Mucosa of stomach (tissue), 1 donor: ENCODE data around the gene CTRB2.

Experiments
- H3K27me3 ChIP-seq: one replicate; pipeline ENCODE4 v1.7.0; 2013; ENCODE audit warnings: mild to moderate bottlenecking, low read length; ENCODE audit not compliant: control insufficient read depth, insufficient read depth
- H3K36me3 ChIP-seq: one replicate; pipeline ENCODE4 v1.7.0; 2013; ENCODE audit warnings: low read length; ENCODE audit not compliant: control insufficient read depth, insufficient read depth
- H3K4me1 ChIP-seq: one replicate; pipeline ENCODE4 v1.7.0; 2013; ENCODE audit warnings: mild to moderate bottlenecking, low read length; ENCODE audit not compliant: control insufficient read depth, insufficient read depth
- H3K4me3 ChIP-seq: one replicate; pipeline ENCODE4 v1.7.0; 2013; ENCODE audit warnings: low read length
- H3K9ac ChIP-seq: one replicate; pipeline ENCODE4 v1.7.0; 2013; ENCODE audit warnings: mild to moderate bottlenecking, low read length, moderate library complexity
- H3K9me3 ChIP-seq: one replicate; pipeline ENCODE4 v1.7.0; 2013; ENCODE audit warnings: mild to moderate bottlenecking, low read length, moderate library complexity; ENCODE audit not compliant: control insufficient read depth
- donor health status: Pancreatic carcinoma.

Gene CTRB2

DNA sequence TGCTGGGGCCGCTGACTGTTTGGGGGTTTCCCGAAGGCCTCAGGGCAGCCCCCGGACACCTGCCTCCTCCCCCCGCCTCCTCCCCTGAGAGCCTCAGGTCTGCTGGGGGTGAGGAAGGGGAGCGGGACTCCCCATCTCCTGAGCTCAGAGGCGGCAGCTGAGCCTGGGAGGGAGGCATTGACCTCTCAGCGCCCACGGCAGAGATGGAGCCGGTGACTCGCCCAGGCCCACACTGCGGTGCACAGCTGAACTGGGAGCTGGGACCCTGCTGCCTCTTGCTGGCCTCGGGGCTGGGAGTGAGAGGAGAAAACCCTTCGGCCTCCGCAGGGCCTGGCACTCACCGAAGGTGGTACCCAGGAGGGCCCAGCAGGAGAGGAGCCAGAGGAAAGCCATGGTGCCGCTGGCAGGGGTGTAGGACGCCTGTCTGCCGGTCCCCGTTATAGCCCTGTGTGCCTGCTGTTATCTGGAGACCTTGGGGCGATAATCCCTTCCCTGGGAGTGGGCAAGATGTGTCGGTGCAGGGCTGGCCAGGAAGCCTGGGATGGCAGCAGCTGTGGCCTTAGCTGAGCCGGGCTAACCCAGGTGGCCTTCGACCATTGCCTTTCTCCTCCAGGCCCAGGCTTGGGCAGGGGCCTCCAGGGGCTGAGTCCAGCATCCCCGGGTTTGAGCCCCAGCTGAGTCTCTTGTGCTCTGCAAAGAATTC, at the start of gene CTRB2:
TSS of gene CTRB2 (minus strand) at position 413 of the 703 bp plus-strand sequence. CDS start at position 393, 20 bp downstream.
- H3K4me3 ChIP-seq = no peak within 1 kb of the TSS

DNA sequence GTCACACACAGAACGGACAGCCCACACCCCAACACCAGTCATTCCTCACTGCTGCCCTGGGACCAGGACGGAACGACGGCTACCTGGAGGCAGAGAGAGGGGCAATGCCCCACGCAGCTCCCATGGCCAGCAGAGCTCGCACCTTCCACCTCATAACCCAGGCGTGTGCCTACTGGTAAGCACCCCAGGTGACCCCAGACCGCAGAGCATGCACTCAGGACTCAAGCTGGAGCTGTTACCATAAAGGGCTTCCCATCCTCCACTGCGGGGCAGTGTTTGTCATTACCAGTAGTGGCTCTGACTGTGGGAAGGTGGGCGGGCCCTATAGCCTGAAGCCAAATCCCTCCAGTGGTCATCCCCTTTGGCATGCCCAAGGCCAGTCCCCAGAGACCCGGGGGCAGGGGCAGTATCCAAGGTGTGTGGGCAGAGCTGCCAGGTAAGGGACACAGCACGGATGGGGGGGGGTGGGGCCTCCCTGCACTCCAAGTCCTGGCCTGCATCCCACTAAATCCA, 49.2 kb upstream of the CTRB2 start:
- H3K9ac ChIP-seq = peak overlapping the region; percentile 48
- no peaks in the 10 kb centered on the region for H3K27me3 ChIP-seq
- peaks cover 57% of the 10 kb centered on the region for H3K4me1 ChIP-seq
- H3K9me3 ChIP-seq = no peaks in the 10 kb centered on the region
- H3K36me3 ChIP-seq = no peaks in the 10 kb centered on the region
- H3K4me3 ChIP-seq = no peak overlapping the region

More for the DNA sequence above, at the start of gene CTRB2:
- no peaks in the 10 kb centered on the region for H3K4me1 ChIP-seq
- no peak within 1 kb of the TSS for H3K9ac ChIP-seq
- H3K27me3 ChIP-seq = no peaks in the 10 kb centered on the region
- H3K9me3 ChIP-seq = no peaks in the 10 kb centered on the region
- H3K36me3 ChIP-seq = no peaks in the 10 kb centered on the region

DNA sequence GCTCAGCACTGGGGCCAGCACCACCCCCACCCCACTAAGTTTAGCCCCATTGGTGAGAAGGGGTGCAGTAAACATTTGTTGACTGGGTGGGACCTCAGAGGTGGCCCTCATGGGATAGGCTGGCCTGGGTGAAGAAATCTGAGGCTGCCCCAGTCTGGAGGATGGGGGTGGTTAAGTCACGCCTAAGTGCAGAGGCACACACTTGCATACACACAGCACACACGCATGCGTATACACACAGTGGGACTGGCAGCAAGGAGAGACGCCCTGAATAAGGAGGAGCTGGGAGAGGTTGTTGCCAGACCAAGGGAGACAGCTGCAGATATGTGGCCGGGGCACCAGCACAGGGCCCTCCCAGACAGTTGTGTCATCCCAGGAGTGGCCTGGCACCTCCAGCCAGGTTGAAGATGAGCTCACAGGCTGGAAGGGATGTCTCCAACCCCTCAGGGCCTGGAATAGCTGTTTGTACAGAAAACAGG, 47.4 kb upstream of the CTRB2 start:
- Histone ChIP-seq H3K27me3 (no peaks in the 10 kb centered on the region), H3K4me1 (peaks cover 63% of the 10 kb centered on the region), H3K4me3 (no peak overlapping the region), H3K9me3 (no peaks in the 10 kb centered on the region), H3K9ac (no peak overlapping the region), H3K36me3 (no peaks in the 10 kb centered on the region)

DNA sequence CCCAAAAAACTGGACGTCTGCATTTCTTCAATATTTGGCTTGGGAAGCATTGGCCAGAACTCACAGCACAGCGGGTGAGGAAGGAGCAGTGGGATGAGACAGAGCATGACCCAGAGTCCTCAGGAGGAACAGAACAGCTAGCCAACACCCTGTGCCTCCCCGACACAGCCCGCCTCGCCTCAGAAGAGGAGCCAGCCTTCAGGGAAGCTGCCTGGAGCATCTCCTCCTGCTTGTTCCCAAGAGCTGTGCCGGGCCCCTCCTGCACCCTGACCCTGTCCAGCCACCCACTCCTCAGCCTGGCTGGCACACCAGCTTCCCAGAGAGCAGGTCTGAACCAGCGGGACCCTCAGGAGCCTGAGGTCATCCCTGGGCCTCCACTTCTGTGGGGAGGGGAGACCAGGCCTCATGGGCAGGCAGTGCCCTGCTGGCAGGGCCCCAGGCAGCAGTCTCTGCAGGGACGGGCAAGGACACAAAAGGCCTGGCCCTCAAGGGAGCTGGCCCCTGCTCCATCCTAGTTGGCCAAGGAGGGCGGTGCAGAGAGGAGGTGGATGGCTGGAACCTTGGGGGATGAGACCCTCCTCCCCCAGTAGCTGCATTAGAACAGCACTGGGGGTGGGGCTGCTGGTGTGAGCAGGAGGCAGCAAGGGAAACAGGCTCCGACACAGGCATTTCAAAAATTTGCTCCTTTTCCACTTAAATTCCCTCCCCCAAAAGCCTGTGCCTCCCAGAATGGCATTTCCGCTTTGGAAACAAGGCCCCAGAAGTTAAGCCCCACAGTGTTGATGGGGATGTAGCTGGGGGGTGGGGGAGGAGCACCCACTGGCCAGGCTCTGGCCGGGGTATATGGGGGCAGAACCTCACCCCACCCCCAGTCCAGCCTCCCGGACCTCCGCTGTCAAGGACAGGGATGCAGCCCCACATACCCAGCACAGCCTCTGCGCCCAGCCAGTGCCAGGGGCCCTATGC, 46.3 kb upstream of the CTRB2 start:
- Histone ChIP-seq H3K4me1 (peaks cover 74% of the 10 kb centered on the region), H3K9ac (no peak overlapping the region), H3K4me3 (no peak overlapping the region), H3K36me3 (no peaks in the 10 kb centered on the region), H3K9me3 (no peaks in the 10 kb centered on the region), H3K27me3 (no peaks in the 10 kb centered on the region)

DNA sequence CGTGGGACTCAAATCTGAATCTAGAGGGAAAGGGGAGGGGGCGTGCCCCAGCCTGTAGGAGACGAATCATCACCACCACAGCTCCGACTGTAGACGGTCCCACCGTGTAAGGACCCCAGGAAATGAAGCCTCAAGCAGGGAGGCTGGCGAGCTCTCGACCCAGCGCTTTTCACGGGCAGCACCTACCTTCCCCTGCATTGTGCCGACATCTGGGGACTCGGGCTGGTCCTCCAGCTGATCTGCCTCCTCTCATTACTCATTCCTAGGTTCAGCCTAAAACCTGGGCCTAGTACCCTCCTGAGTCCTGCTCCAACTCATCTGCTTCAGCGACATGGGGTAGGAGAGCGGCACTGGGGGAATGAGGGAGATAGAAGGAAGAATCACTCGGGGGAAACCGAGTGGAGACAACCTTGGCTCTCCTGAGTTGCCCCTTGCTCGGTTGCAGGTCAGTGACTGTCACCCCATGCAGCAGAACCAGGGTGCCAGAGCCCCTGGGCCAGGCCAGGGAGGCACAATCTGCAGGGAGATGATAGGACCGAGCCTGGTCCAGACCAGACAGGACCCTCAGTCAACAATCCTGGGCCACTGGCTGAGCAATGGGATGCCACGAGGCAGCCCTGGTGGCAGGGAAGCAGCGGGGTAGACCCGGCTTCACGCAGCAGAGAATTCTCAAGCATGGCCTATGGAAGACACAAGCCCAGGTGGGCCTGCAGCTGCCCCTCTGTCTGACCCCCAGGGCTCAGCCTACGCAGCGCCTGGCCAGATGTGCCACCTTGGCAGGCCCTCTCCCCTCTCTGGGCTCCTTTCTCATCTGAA, 45.3 kb upstream of the CTRB2 start:
- Histone ChIP-seq H3K9me3 (no peaks in the 10 kb centered on the region), H3K27me3 (no peaks in the 10 kb centered on the region), H3K4me3 (no peak overlapping the region), H3K9ac (peak overlapping the region; percentile 14), H3K36me3 (no peaks in the 10 kb centered on the region), H3K4me1 (peaks cover 74% of the 10 kb centered on the region)

DNA sequence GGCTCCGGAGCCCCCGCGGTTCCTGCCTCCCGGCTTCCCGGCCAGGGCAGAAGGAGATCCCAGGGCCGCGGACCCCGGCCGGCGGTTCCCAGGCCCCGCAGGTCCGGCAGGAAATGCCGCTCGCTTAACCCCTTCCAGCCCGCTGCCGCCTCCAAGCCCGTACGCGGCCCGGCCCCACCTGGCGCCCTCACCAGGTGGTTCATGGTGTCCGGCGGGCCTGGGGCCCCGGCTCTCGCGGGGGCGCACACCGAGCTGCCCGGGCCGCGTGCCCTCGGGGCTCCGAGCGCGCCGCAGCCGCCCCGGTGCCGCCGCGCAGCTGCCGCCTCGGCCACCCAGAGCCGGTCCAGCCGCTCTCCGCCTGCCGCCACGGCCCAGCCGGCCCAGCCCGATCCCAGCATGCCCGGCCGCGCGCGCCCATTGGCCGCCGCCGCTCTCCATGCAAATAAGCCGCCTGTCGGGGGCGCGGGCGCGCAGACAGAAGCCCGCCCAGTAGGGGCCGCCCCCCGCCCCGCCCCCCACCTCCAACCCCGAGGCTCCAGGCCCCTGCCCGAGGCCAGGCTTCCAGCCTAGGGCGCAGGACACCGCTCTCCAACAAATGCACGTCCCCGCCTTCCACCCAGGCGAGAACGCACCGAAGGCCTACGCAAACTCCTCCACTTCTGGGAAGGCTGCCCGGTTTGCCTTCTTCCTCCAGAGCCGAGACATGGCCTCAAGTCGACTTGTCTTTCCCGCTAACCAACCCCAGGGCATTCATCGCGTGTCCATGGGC, 44.5 kb upstream of the CTRB2 start, which contains the start of gene BCAR1:
TSS of gene BCAR1 (minus strand) at position 345 of the 769 bp plus-strand sequence. CDS start at position 203, 142 bp downstream.
- Histone ChIP-seq H3K27me3 (no peaks in the 10 kb centered on the region), H3K36me3 (no peaks in the 10 kb centered on the region), H3K9ac (peak within 1 kb of the TSS; percentile 97), H3K4me1 (peaks cover 74% of the 10 kb centered on the region), H3K4me3 (peak within 1 kb of the TSS; percentile 88), H3K9me3 (no peaks in the 10 kb centered on the region)

DNA sequence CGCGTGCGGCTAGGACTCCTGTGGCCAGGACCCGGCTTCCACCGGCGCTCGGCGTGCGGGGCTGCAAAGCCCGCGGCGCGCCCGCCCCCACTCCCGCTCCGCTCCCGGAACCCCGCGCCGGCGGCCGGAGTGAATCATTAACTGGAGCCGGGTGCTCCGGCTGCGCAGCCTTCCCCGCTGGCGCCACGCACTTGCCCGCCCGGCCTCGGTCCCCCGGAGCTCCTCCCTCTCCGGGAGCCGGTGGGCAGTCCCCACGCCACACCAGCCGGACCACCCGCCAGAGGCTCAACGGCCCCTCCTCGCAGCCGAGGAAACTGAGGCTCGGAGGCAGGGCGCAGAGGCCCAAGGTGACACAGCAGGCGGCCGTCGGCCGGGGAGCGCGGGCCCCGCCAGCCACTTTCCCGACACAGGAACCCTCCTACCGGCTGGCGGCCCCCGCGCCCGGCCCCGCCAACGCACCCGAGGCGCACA, 43.9 kb upstream of the CTRB2 start:
- H3K4me1 ChIP-seq = peaks cover 74% of the 10 kb centered on the region
- no peaks in the 10 kb centered on the region for H3K27me3 ChIP-seq
- no peaks in the 10 kb centered on the region for H3K36me3 ChIP-seq
- peak overlapping the region; percentile 88 for H3K4me3 ChIP-seq
- peak overlapping the region; percentile 97 for H3K9ac ChIP-seq
- no peaks in the 10 kb centered on the region for H3K9me3 ChIP-seq

DNA sequence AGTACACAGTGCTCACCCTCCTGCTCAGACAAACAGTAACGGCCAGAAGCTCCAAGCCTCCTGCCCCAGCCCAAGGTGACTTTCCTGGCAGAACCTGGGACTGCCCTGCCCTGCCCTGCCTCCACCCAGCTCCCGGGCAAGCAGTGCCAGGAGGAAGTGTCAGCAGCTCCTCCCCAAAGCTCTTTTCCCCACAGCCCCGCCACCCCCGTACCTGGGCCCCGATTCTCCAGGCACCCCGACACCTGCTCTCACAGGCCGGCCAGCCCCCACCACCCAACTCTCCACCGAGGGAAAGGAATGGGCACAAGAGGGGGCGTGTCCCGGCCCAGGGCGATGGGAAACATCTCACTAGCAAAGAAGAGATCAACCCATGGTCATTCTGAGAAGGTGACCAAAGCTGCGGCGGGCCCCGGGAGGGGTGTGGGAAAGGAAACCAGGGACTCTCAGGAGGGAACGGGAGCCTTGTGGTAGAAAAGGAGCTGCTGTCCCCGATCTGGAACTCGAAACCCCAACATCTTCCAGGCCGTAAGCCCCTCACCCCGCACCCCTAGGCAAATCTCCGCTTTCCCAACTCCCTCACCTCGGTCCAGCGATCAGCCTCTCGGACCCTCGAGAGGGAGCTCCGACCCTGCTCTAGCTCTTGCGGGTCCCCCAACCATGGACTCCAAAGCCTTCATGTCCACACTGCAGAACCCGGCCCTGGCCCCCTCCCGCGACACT, 43.3 kb upstream of the CTRB2 start:
- H3K9ac ChIP-seq = peak overlapping the region; percentile 97
- no peaks in the 10 kb centered on the region for H3K27me3 ChIP-seq

DNA sequence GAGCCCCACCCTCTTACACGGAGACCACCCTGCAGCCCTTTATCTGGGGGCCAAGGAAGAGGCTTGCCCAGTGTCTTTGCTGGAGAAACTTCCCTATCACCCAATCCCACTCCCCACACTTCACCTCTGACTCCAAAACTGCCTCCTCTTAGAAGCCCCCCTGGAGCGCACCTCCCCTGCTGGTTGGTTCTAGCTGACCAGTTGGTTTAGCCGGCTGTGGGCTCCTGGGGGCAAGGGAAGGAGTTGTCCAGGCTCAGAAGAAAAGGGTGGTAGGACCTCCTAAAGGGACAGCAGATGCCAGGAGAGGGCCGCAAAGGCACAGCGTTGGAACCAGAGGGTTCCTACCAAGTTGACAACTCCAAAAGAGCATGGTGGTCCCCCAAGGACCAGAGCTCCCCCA, 42.5 kb upstream of the CTRB2 start:
- Histone ChIP-seq H3K4me3 (peak overlapping the region; percentile 58), H3K9me3 (no peaks in the 10 kb centered on the region), H3K27me3 (no peaks in the 10 kb centered on the region), H3K36me3 (no peaks in the 10 kb centered on the region), H3K4me1 (peaks cover 79% of the 10 kb centered on the region), H3K9ac (peak overlapping the region; percentile 97)

More for the DNA sequence above, 43.3 kb upstream of the CTRB2 start:
- Histone ChIP-seq H3K36me3 (no peaks in the 10 kb centered on the region), H3K4me3 (peak overlapping the region; percentile 88), H3K9me3 (no peaks in the 10 kb centered on the region), H3K4me1 (peaks cover 79% of the 10 kb centered on the region)

DNA sequence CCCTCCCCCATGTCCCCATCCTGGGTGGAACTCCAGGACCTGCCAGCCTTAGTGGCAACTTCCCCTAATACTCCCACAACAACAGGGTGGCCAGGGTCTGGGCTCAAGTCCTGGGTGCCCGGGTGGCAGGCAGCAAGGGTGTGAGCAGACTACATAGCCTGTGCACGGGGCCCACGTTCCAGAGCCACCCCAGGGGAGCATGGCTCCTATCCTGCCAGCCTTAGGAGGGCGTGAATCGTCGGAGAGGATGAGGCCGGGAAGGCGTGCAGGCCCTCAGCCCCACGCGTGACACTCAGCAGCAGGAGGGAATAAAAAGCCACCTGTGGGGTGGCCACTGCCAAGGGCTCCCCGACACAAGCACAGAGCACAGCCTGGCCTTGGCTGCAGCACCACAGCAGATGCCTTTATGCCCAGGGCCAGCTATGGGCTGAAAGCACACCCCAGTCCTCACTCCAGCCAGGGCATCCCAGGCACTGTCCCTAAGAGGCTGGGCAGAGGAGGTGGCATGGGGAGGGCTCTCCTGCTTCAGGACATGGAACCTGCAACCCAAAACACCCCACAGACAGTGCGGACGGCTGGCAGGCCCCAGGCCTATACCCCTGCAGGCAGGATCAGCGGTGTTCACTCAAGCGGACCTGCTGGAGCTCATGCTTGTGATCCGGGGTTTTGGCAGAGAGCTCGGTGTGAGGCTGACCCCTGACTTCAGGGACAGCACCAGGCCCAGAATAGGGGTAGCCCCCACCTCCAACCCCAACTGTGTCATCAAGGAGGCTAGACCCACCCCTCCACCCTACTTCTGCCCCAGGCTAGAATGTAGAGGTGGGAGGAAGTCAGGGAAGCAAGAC, 41.8 kb upstream of the CTRB2 start:
- peak overlapping the region; percentile 97 for H3K9ac ChIP-seq
- H3K36me3 ChIP-seq = no peaks in the 10 kb centered on the region
- H3K27me3 ChIP-seq = no peaks in the 10 kb centered on the region
- H3K4me1 ChIP-seq = peaks cover 80% of the 10 kb centered on the region
- H3K4me3 ChIP-seq = peak overlapping the region; percentile 58
- no peaks in the 10 kb centered on the region for H3K9me3 ChIP-seq
